Gastroesophageal sphincter (tissue), 4 donors: ENCODE results near the gene FBF1. TPM values are rescaled to one million over a fixed set of nuclear protein-coding genes. Genes with fewer than 3 reads are reported as not detected.
A peak's percentile ranks its signal among the peaks of the same experiment; 100 is the strongest.

ENCODE experiments used
- ATAC-seq: fragments of 150-250 bp; one replicate; pipeline ENCODE4 v1.9.1; 2016; ENCODE audit warnings: mild to moderate bottlenecking, moderate library complexity
- H3K27ac ChIP-seq, 4 donors: fragments of 200-600 bp; sonication (generic) in 3 of 4; 1 replicate in 3 of 4; 2 replicates in 1 of 4; pipeline ENCODE4 v1.5.1; 2016 to 2019
- H3K27me3 ChIP-seq: fragments of 200-600 bp; sonication (generic); one replicate; pipeline ENCODE4 v1.5.1; 2019
- H3K36me3 ChIP-seq, 2 donors: fragments of 200-600 bp; sonication (generic); one replicate each; pipeline ENCODE4 v1.5.1; 2019; ENCODE audit warnings: control low read depth in 1 of 2
- H3K4me1 ChIP-seq, 3 donors: fragments of 200-600 bp; sonication (generic); 1 replicate in 2 of 3; 2 replicates in 1 of 3; pipeline ENCODE4 v1.5.1; 2016 to 2019; ENCODE audit warnings: control low read depth in 2 of 3
- H3K4me3 ChIP-seq, 2 donors: fragments of 200-600 bp; sonication (generic); one replicate each; pipeline ENCODE4 v1.5.1; 2019; ENCODE audit warnings: mild to moderate bottlenecking in 1 of 2, moderate library complexity in 1 of 2
- H3K9me3 ChIP-seq, 3 donors: fragments of 200-600 bp; sonication (generic); one replicate each; pipeline ENCODE4 v1.5.1; 2017 to 2019; ENCODE audit warnings: control low read depth in 2 of 3
- CTCF ChIP-seq, 4 experiments: fragments of 200-600 bp in 2 of 4; fragments of 450-650 bp in 2 of 4; sonication (generic) in 1 of 4; IDR thresholded peaks; one replicate each; pipeline ENCODE4 v1.5.1; 2017 to 2019; ENCODE audit warnings: antibody characterized with exemption in 4 of 4, mild to moderate bottlenecking in 2 of 4, moderate library complexity in 2 of 4
- EP300 ChIP-seq: sonication (generic); formaldehyde crosslinking; IDR thresholded peaks from one replicate; pipeline ENCODE4 v1.6.1; 2017; ENCODE audit warnings: antibody characterized with exemption, mild to moderate bottlenecking
- POLR2A ChIP-seq, 2 donors: fragments of 450-650 bp; IDR thresholded peaks; one replicate each; pipeline ENCODE4 v1.6.1; 2017; ENCODE audit warnings: antibody characterized with exemption in 2 of 2, mild to moderate bottlenecking in 2 of 2, moderate library complexity in 1 of 2
- POLR2AphosphoS5 ChIP-seq: sonication (generic); formaldehyde crosslinking; IDR thresholded peaks from one replicate; pipeline ENCODE4 v1.6.1; 2017; ENCODE audit warnings: antibody characterized with exemption
- WGBS, 2 donors: methylation state at CpG; one replicate each; pipeline ENCODE4 v1.1.5; 2018; ENCODE audit warnings: low coverage in 1 of 2; 5-methylcytosine and 5-hydroxymethylcytosine counted together
- total RNA-seq, 4 donors: library from RNA; depleted of rRNA; stranded (reverse); fragments of >200 nt; gene quantifications; one replicate each; pipeline ENCODE4 v1.1.0, GENCODE V29; 2016

The FBF1 gene
- 10 to 100 TPM in 1 of 4 donors, 1 to 10 TPM in 3; 4.6 to 20.2 (median 7.7) TPM for total RNA-seq

GRCh38 chr17:75940727-75941441 lies at the start of gene FBF1:
Gene FBF1, minus strand, starts transcription at chr17:75941042. Its CDS starts 2,893 bp downstream, at chr17:75938149.
- peak within 1 kb of the TSS in 3 of 4 donors; percentile 77 to 85 (median 79) for H3K27ac ChIP-seq

GRCh38 chr17:75987041-75987440 lies 46.2 kb upstream of the FBF1 start:
- no peak for ATAC-seq
- 50 to 78% methylated on average over 3 of the region's 4 CpGs for WGBS, 2 donors
- TF ChIP-seq POLR2A (IDR thresholded peaks at IDR 0.05): no peak
- no peak for TF ChIP-seq CTCF (IDR thresholded peaks at IDR 0.05)
- no peak for TF ChIP-seq EP300
- TF ChIP-seq POLR2AphosphoS5: no peak
- peaks cover 0 to 18% of the 10 kb centered on the region in 2 donors for H3K36me3 ChIP-seq
- no peak overlapping the region for H3K4me3 ChIP-seq
- no peak overlapping the region for H3K27ac ChIP-seq
- no peaks in the 10 kb centered on the region for H3K27me3 ChIP-seq
- H3K9me3 ChIP-seq: no peaks in the 10 kb centered on the region
- peaks cover 0 to 7% (median 0%) of the 10 kb centered on the region in 3 donors for H3K4me1 ChIP-seq

More at GRCh38 chr17:75940727-75941441, at the start of gene FBF1:
- TF ChIP-seq EP300: no peak
- peak; percentile 82 for TF ChIP-seq POLR2AphosphoS5
- TF ChIP-seq CTCF (IDR thresholded peaks at IDR 0.05): peak in 2 of 4 experiments; percentile 15 to 35
- peak; percentile 79 to 84 for TF ChIP-seq POLR2A (IDR thresholded peaks at IDR 0.05)
- 0% methylated on average over 2 to 7 of the region's 63 CpGs for WGBS, 2 donors
- Histone ChIP-seq H3K27me3 (no peaks in the 10 kb centered on the region), H3K9me3 (no peaks in the 10 kb centered on the region), H3K36me3 (peaks cover 0 to 32% of the 10 kb centered on the region in 2 donors), H3K4me3 (peak within 1 kb of the TSS; percentile 61 to 78), H3K4me1 (peaks cover 0 to 20% (median 5%) of the 10 kb centered on the region in 3 donors)
- ATAC-seq: peak; percentile 99

GRCh38 chr17:75985986-75986385 lies 45.1 kb upstream of the FBF1 start:
- no peak for ATAC-seq

GRCh38 chr17:75983501-75984181 lies 42.8 kb upstream of the FBF1 start:
- H3K27me3 ChIP-seq: no peaks in the 10 kb centered on the region
- TF ChIP-seq POLR2AphosphoS5 (no peak), EP300 (no peak), POLR2A (IDR thresholded peaks at IDR 0.05) (no peak), CTCF (IDR thresholded peaks at IDR 0.05) (no peak)
- no peak for ATAC-seq
- H3K9me3 ChIP-seq: no peaks in the 10 kb centered on the region
- H3K4me3 ChIP-seq: no peak overlapping the region
- 45 to 79% methylated on average over 2 to 4 of the region's 6 CpGs for WGBS, 2 donors
- H3K27ac ChIP-seq: no peak overlapping the region
- peaks cover 0 to 19% (median 3%) of the 10 kb centered on the region in 3 donors for H3K4me1 ChIP-seq
- no peaks in the 10 kb centered on the region for H3K36me3 ChIP-seq

More at GRCh38 chr17:75985986-75986385, 45.1 kb upstream of the FBF1 start:
- H3K36me3 ChIP-seq: peaks cover 0 to 11% of the 10 kb centered on the region in 2 donors
- peaks cover 0 to 7% (median 0%) of the 10 kb centered on the region in 3 donors for H3K4me1 ChIP-seq
- TF ChIP-seq POLR2A (IDR thresholded peaks at IDR 0.05): no peak
- TF ChIP-seq CTCF (IDR thresholded peaks at IDR 0.05): no peak
- no peak for TF ChIP-seq POLR2AphosphoS5
- TF ChIP-seq EP300: no peak
- no peak overlapping the region for H3K4me3 ChIP-seq
- no peaks in the 10 kb centered on the region for H3K9me3 ChIP-seq
- H3K27ac ChIP-seq: no peak overlapping the region
- WGBS, 2 donors: 88 to 100% methylated on average over 2 to 3 of the region's 4 CpGs
- H3K27me3 ChIP-seq: no peaks in the 10 kb centered on the region
